HG02588 (cell line): ENCODE data around the gene FGF14.
"Not testable (repeated sequence)": the region's sequence is repeated elsewhere in the genome, so short reads cannot be mapped to it uniquely, and the experiment has no call there.

Experiments used
- ATAC-seq: cut with Tn5 transposase; IDR thresholded peaks from one replicate; pipeline ENCODE4 v1.9.1; 2021; ENCODE audit warnings: mild to moderate bottlenecking, moderate library complexity; ENCODE audit not compliant: unreplicated experiment

Gene FGF14

DNA sequence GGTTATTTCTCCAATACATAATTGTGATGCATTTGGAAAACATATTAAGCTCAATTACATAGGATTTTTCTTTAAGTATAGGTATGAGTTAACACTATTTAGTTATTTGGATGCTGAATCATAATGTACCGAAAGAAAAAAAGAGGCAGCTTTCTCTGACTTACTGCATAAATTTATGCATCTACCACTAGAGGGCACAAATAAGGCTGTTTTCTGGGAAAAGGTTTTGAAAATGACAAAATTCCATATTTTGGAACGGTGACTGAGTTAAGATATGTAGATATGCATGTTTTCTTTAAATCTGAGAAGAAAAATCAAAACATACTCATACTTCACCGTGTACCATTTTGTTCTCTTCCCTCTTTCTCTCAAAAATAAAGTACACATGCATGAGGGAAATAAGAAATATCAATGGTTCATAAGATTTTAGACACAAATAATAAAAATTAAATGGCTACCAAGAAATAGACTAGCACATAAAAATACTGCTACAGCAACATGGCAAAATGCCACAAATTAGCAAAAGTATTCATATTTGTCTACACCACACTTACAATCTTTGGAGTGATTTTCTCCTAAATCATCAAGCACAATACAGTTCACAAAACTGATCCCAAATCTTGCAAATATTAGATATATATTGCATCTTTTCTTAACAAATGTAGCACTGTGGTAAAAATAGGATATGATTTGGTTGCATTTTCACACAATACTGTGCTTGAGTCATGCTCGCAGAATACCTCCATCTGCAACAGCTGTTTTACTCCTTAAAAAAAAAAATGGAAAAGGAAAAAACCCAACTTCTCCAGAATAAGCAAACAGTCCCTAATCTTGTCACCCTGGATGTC, 260.0 kb downstream of the FGF14 start:
- ATAC-seq: no peak

DNA sequence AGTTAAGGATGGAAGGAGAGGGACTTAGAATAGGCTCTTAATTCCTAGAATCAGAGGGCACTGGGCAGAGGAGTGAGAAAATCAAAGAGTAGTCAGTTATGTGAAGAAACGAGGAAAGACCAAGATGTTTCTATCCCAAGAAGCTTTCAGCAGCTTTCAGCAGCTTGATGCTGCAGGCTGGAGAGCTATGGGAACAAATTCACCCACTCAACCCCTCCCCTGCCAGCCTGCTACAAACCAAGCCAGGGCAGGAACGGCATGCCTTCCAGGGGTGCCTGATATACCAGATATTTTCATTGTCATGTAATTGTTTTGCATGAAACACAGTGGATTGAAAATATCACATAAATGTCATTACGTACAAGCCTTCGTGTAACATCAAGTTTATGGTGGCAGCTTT, 262.2 kb downstream of the FGF14 start:
- ATAC-seq: no peak

DNA sequence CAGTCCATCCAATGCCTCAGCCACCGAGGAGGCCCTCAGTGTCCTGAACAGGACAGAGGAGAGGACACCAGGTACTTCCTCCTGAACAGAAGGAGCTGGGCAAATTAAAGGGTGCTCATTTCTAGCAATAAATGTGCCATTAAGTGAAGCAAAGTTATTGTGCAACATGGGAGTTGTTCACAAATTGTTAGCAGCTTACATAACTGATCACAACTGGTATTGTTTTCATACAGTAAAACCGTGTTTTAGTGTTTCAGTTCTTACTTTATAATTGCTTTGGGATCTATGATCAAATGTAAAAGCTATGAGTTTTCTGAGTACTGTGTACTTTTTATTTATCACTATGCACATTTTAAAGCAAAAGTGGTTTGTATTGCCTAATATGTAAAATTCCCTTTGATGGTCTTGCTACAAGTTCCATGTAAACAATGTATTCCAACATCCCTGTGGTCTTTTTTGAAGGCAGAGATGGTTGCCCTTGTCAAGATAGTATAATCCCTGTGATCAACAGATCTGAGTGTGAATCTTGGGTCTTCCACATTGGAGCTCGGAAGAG, 263.1 kb downstream of the FGF14 start:
- no peak for ATAC-seq

DNA sequence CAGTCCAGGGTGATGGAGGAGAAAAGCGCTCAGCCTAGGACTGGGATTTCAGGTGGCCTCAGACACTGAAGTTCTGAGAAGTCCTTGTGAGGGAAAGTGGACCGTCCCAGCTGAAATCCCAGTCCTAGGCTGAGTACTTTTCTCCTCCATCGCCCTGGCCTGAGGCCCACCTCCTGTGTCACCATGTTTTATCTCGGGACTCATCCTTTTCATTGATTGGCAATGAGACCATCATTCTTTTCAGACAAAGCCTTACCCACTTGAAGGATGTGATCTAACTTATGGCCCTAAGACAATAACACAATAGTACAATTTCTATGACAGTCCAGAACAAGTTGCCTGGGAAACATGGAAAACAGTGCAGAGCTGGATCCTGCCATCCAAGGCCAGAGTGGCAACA, 263.9 kb downstream of the FGF14 start:
- not testable (repeated sequence) for ATAC-seq

DNA sequence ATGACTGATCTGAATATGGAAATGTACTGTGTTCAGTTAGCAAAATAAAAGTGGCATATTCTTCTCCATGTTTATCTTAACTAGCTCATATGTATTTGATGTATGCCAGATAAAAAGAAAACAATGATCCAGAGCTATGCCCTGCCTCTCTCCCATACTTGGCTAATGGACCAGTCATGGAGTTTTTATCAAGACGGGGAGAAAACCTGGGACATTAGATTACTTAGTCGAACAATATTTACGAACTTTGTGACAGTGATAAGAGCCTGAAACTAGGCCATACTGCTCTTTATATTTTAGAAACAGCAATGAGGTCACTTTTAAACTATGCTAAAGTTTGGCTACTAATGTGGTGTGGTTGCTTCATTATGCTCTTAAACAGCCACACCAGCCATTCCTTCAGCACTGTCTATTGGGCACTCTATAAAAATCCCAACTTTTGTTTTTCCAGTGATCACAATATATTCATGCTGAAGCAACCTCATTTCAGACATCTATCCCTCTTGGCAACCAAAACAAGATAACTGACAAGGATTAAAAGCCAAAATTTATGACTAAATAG, 265.0 kb downstream of the FGF14 start:
- ATAC-seq: no peak

DNA sequence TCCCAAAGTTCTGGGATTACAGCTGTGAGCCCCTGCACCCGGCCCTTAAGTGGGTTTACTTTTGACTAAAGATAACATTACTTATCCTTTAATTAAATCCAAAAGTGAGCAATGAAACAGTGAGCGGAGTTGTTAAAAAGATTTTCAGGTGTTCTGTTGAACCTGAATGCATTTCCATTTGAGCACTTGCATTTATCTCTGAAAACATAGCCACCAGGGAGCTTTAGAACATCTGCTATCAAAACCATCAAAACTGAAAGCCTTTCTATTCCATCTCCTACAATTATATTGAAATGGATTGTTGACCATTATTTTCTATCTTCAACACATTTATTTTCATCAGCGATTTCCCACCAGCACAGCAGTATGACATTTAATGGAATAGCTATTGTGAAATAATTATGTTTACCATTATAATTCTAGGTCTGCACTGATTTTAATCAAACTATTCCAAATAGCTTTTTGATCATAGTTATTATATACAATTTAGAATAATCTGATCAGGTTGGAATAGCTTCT, 269.0 kb downstream of the FGF14 start:
- no peak for ATAC-seq

DNA sequence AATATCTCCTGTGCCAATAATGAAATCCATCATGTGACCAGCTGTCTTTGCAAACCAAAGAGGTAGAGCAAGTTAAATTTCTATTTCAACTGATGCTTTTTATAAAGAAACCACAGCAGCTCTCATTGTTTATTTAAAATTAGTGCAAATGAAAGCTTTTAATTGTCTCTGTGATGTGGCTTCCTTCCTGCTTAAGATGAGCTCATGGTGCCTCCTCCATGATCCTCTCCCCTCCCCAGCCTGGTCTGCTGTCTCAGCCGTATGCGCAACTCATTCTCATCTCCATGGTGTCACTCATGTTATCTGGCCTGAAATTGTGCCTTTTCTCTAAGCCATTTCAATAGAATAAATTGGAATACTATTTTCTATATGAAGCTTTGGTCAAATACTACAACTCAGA, 270.6 kb downstream of the FGF14 start:
- ATAC-seq: no peak

DNA sequence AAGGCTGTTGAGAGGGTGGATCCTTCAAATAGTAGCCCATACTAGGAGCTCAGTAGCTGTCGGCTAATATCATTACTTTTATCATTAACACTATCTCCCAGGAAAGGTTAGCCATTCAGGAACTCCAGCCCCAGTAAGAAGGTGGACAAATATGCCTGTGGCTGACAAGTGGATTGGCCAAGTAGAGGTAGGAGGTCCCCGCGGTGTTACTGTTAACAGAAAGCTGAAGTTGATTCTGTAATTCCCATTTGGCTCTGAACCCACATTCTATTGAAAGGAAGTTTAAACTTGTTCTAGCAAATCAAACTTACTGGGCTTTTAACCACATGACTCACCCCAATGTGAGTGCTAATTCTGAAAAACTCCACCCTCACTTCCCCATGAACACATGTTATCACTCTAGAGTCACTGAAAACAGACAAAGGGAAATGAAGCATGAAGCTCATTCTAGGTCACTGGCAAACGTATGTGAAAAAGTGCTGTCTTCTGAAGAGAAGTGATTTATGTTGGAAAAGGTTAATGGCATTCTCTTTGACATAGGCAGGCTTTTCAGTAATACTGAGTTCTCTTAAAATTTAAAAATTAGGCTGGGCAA, 273.5 kb downstream of the FGF14 start:
- no peak for ATAC-seq

DNA sequence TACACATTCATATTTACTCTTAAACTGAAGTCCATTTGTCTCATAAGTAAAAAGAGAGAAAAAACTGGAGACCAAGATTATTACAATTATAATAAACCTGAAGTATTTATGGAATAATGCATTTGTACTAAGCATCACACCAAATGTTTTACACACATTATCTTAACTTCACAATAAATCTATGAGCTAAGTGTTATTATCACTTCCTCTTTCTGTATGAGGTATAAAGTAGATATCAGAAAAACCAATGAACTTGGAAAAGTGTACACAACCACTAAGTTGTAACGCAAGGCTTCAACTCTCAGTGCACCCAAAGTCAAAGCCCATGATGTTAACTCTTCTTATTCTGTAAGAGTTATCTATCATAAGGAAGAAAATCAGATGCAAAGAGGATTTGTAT, 274.7 kb downstream of the FGF14 start:
- no peak for ATAC-seq

DNA sequence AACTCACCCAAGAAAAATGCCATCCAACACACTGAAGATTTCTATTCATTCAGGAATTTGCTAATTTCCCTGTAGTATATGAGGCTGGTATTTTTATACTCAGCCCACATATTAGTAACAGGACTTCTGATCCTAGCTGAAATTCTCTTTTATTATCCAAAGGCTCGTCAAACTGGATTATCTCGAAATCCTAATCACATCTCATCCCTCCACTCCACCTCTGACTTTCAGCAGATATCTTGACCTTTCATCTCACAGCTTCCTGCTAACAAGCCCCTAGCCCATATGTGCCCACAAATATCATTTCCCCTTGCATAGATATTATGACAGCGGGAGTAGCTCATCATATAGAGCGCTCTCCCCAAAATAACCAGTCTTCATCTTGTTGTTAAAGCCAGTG, 279.7 kb downstream of the FGF14 start:
- no peak for ATAC-seq

DNA sequence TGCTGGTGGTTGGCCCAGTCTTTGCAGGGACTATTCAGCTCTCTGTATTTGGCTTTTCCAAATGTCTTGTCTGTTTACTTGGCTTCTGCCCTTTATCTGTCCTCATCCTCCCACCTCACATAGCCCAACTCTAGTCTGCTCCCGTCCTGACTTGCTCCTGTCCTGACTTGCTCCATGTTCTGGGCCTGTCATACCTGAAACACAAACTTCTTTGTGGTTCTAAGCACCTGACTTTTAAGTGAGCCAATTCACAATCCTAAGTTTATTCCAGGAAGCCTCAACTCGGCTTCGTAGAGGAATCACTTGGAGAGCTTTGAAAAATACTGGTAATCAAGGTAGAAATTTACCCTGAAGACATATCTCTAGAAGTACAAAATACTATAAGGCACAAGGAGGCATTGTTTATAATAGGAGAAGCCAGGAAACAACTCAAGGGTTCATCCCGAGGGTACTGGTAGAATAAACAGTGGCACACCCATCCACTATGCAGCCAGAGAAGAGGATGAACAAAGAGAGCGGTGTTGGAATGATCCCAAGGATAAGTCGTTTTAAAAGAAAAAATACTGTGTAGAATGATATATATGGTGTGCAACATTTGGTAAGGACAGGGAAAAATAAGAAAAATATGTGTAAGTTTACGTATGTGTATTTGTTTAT, 284.5 kb downstream of the FGF14 start:
- no peak for ATAC-seq

DNA sequence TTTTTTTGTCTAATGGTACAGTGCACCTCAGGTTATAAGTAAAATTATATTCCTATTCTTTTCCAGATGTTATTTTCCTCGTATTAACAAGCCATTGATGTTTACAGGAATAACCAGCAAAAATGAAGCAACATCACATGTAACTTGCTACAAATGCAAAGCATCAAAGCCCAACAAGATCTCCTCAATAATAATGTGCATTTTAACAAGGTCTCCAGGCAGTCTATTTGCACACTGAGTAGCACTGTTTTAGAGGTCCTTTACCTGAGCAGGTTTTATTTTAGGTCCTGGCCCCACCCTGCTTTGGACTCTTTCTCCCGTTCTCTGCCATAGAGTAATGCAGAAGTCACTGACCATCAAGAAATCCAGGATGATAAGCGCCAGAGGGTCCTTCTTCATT, 298.4 kb downstream of the FGF14 start:
- ATAC-seq: no peak

DNA sequence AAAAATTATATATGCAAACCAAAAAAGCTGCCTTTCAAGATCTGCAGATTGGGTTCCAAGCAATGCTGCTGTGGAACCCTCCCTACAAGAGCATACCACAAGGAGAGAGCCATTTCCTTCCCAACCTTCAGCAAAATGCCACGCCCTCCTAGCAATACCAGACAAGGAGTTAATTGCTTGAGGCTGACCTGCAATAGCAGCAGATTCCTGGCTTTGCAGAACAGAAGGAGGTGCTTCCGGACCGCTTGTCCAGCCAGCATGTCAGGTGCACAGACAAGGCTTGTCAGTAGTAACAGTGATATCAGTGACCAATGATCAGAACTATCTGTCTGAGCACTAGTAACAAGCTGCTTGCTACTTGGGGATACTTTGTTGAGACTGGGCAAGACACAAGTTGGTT, 301.6 kb downstream of the FGF14 start:
- ATAC-seq: no peak

DNA sequence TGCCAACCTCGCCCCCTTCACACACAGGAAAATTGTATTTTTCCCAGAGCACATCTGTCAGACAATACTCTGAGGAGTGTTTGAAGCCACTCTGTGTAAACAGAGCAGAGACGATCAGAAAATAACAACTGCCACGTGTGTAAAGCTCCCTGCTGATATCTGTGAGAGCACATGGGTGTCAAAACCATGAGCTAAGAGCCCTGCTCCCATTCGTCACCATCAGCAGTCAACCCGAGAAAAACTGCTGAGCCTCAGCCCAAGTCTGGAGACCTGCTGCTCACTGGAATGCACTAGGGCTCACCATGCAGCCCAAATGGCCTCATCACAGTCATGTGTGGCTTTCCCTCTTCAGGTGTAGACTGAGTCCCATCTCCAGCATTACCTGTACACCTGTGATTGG, 304.1 kb downstream of the FGF14 start:
- no peak for ATAC-seq

DNA sequence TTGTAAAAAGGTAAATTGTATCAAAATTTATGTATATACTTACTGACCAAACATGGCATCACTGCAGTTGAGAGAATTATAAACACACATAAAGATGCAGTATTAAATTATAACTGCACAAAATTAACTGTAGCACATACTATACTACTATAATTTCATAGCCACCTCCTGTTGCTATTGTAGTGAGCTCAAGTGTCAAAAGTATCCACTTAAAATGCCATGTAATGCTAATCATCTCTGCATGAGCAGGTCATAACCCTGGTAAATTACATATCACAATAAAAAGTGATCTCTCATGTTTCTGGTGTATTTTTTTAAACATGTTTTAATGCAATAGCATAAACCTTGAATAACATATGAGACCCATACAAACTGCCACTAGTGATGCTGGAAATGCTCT, 308.6 kb downstream of the FGF14 start:
- ATAC-seq: not testable (repeated sequence)

DNA sequence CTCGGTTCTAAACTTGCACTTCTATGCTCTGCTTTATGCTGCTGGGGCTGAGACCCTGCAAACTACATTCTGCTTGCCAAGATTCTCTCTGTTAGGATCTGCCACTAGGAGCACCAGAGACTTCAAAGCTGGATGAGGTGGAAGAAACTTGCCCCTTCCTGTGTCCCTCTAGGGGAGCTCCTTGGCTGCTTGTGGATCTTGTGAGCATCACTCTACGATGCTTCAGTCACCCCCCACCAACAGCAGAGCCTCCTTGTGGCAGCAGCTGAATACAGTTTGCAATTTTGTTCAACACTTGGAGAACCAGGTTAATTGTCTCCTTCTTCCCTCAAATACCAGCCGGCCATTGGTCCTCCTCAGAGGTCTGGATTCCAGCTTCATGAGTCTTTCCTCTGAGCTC, 310.6 kb downstream of the FGF14 start:
- ATAC-seq: no peak

DNA sequence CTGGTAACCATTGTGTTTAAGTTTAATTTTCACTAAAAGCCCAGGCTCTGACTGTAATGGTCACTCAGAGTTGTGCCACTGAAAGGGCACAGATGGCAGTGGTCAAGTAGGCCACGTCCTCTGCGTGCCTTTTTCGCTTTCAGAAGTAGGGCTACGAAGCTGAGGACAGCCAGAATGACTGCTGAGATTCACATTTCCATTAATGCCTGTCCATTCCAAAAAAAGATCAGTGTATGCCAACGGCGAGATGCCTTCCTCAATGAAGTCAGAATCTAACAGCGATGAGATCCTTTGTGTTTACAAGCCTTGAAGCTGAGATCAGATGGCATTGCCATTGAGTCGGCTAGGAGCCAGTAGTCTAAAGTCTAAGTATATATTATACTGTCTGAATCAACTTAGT, 311.3 kb downstream of the FGF14 start:
- ATAC-seq: no peak

DNA sequence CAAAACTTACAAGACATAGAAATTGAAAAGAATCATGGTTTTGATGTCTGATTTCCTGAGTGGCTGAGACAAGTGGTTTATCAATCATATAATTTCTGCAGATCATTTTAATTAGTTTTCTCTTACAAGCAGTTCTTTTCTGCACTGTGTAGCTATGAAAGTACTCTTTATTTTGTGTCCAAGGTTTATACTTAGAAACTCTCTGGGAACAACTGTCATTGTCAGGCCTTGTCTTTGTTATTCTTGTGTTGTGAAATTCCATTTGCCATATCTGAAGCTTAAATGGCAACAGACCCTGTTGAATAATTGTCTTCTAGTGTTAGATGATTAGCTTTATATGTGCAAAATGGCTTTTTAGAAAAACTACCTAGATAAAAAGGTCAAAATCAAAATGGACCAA, 312.1 kb downstream of the FGF14 start:
- no peak for ATAC-seq

DNA sequence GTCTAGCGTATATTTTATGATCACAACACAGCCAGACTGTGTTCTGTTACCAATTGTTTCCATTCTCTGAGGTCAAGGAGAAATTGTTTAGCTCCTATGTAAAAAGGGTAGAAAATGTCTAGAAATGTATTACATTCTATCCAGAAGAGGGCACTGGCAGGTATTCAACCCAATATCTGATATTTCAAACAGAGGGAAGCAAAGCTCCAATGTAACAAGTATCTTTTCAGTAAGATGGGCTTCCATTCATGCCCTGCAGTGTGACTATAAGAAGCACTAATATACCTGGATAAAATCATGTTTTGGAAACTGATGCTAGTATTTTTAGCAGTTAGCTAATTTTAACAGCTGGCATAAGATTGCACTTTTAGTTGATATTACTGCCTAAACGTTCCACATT, 312.7 kb downstream of the FGF14 start:
- ATAC-seq: no peak

DNA sequence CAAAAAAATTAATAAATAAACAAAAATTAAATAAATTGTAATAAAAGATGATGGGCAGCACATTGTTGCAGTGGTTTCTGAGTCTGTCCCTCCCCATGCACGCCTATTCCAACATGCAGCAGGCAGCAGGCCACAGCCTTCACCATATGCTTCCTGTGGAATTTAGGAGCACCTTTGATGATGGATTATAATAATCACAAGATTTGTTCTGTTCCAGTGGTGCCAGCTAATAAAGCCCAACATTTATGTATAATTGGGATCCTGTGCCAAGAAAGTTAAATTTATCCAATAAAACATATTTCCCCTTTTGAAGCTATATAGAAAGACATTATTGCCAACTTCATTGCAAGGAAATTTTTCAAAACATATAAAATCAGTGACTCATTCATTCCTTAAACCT, 328.6 kb downstream of the FGF14 start:
- ATAC-seq: no peak

DNA sequence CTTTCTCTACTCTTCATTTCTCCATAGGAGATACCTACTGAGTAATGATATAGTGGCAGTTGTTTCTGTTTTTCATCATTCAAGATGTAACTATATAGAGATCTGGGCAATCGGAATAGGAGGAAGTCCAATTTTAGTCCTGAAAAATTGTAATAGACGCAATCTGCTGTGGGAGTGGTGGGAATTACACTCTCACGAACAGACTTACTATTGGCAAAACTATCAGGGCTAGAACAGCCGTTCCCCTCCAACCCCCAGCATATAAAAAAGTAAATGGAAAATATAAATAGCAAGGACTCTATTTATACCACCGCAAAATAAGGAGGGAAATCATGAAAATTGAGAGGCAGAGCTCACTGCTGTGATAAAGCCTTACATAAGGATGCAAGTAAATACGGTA, 330.1 kb downstream of the FGF14 start:
- no peak for ATAC-seq
